ENCODE data around the gene SKIDA1. TPM values are rescaled to one million over a fixed set of nuclear protein-coding genes. Genes with fewer than 3 reads are reported as not detected.

SKIDA1 gene
- total and polyA plus RNA-seq, 7 donors = 0.10 to 4.2 (median 2.9) TPM; not detected in 2

DNA sequence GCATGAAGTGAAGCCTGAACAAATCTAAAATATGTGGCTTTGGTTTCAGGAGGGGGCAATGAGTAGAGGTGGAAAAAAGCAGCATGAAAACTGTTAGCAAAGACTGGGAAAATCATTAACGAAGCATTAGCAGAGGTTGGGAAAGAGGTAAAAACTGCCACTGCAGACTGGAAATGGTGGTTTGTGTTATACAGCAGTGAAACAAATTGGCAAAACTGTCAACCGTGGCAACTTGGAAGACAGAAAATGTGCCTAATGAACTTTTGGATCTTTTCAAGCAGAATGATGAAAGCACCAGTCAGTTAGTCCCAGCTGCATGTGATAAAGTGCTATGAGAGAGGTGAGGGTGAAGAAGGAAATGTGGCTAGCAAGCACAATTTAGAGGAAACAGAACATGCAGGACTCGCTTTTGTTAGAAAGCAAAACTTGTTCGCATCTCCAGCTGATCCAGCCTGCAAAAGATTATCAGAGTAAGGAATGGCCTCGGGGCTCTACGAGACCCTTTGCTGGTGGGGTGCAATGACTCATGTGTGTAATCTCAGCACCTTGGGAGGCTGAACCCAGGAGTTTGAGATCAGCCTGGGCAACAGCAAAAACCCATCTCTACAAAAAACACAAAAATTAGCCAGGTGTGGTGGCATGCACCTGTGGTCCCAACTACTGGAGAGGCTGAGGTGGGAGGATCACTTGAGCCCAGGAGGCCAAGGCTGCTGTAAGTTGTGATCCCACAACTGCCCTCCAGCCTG, 45.7 kb downstream of the SKIDA1 start:
- H3K9me3 ChIP-seq = peaks cover 0 to 3% (median 0%) of the 10 kb centered on the region in 4 donors
- WGBS, 2 donors = 82 to 85% methylated on average over 6 of the region's 6 CpGs
- no peaks in the 10 kb centered on the region for H3K36me3 ChIP-seq
- no peaks in the 10 kb centered on the region for H3K27me3 ChIP-seq
- no peak overlapping the region for H3K27ac ChIP-seq
- no peak overlapping the region for H3K4me3 ChIP-seq
- TF ChIP-seq EP300 (IDR thresholded peaks at IDR 0.05) (no peak), POLR2AphosphoS5 (IDR thresholded peaks at IDR 0.05) (no peak), POLR2A (IDR thresholded peaks at IDR 0.05) (no peak), CTCF (IDR thresholded peaks at IDR 0.05) (no peak)
- no peaks in the 10 kb centered on the region for H3K4me1 ChIP-seq
- no peak for DNase-seq
- intact Hi-C loops (cut with DNase I) = no loop called here

GRCh38 chr10:21475393-21475792, 50.1 kb downstream of the SKIDA1 start:
- Histone ChIP-seq H3K4me1 (no peaks in the 10 kb centered on the region), H3K4me3 (no peak overlapping the region), H3K36me3 (no peaks in the 10 kb centered on the region), H3K9me3 (no peaks in the 10 kb centered on the region), H3K27me3 (no peaks in the 10 kb centered on the region), H3K27ac (no peak overlapping the region)
- WGBS, 2 donors = 40 to 64% methylated on average over 5 of the region's 5 CpGs
- no peak for TF ChIP-seq POLR2A (IDR thresholded peaks at IDR 0.05)
- TF ChIP-seq CTCF (IDR thresholded peaks at IDR 0.05) = no peak
- TF ChIP-seq POLR2AphosphoS5 (IDR thresholded peaks at IDR 0.05) = no peak
- TF ChIP-seq EP300 (IDR thresholded peaks at IDR 0.05) = no peak
- intact Hi-C loops (cut with DNase I) = no loop called here
- no peak for DNase-seq

- WGBS, 2 donors = 76 to 87% methylated on average over 10 of the region's 10 CpGs
These were observed 51.9 kb downstream of the SKIDA1 start for GRCh38 chr10:21473541-21473940.

DNA sequence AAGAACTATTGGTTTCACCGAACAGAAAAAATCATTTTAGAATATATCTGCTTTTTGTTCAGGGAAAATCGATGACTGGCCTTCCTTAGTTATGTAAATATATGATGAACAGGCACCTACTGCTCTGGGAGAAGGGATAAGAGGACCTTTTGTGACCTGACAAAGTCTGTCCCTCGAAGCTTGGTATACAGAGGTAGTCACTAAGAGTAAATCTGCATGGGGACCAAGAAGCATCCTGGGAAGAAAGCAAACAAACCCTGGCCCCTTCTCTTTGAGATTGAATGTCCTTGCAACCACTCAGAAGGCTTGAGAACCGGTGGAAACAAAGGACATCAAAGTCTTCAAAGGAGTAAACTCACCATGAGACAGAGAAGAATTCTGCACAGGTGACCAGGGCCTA, 52.3 kb downstream of the SKIDA1 start:
- no peaks in the 10 kb centered on the region for H3K4me1 ChIP-seq
- TF ChIP-seq POLR2AphosphoS5 (IDR thresholded peaks at IDR 0.05) (no peak), EP300 (IDR thresholded peaks at IDR 0.05) (no peak), POLR2A (IDR thresholded peaks at IDR 0.05) (no peak), CTCF (IDR thresholded peaks at IDR 0.05) (no peak)
- no peak for DNase-seq
- no peak overlapping the region for H3K27ac ChIP-seq
- H3K4me3 ChIP-seq = no peak overlapping the region
- 48 to 60% methylated on average over 4 of the region's 4 CpGs for WGBS, 2 donors
- H3K27me3 ChIP-seq = no peaks in the 10 kb centered on the region
- intact Hi-C loops (cut with DNase I) = no loop called here
- H3K9me3 ChIP-seq = no peaks in the 10 kb centered on the region
- no peaks in the 10 kb centered on the region for H3K36me3 ChIP-seq

More at GRCh38 chr10:21473541-21473940, 51.9 kb downstream of the SKIDA1 start:
- Histone ChIP-seq H3K27ac (no peak overlapping the region), H3K4me3 (no peak overlapping the region), H3K4me1 (no peaks in the 10 kb centered on the region), H3K36me3 (no peaks in the 10 kb centered on the region), H3K27me3 (no peaks in the 10 kb centered on the region), H3K9me3 (no peaks in the 10 kb centered on the region)
- DNase-seq = no peak
- intact Hi-C loops (cut with DNase I) = no loop called here
- TF ChIP-seq CTCF (IDR thresholded peaks at IDR 0.05) (no peak), POLR2A (IDR thresholded peaks at IDR 0.05) (no peak)

- H3K27ac ChIP-seq = no peak overlapping the region
- no peak overlapping the region for H3K4me3 ChIP-seq
- DNase-seq = no peak
- intact Hi-C loops (cut with DNase I) = no loop called here
- TF ChIP-seq POLR2AphosphoS5 (IDR thresholded peaks at IDR 0.05) = no peak
- TF ChIP-seq EP300 (IDR thresholded peaks at IDR 0.05) = no peak
- TF ChIP-seq CTCF (IDR thresholded peaks at IDR 0.05) = no peak
- no peak for TF ChIP-seq POLR2A (IDR thresholded peaks at IDR 0.05)
- 90 to 91% methylated on average over 3 of the region's 3 CpGs for WGBS, 2 donors
- H3K36me3 ChIP-seq = no peaks in the 10 kb centered on the region
- H3K9me3 ChIP-seq = no peaks in the 10 kb centered on the region
- H3K27me3 ChIP-seq = no peaks in the 10 kb centered on the region
- H3K4me1 ChIP-seq = no peaks in the 10 kb centered on the region
These were observed 57.4 kb downstream of the SKIDA1 start for GRCh38 chr10:21468086-21468485.
